ENCODE measurements around the gene SMPD3.

DNA sequence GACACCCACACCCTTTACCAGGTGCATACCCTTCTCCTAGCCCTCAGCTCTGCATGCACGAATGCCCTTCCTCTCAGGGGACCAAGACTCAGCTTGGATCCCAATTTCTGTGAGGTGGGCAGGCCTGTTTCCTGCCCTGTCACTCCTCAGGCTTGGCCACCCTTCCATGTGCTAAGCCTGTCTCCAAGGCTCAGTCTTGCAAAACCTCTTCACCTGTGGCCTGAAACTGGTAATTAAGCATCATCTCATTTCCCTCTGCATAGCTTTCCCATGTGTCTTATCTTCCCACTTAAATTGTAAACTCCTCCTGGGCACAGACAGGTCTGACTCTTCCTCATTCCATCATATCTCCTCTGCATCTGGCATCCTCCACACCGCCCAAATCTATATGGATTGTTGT is 31.0 kb upstream of the SMPD3 start:
- TF ChIP-seq ZBTB43 (CRISPR knock-in tag; IDR thresholded peaks at IDR 0.05), result no peak
- TF ChIP-seq ZNF121 (CRISPR knock-in tag; IDR thresholded peaks at IDR 0.05), result no peak
- TF ChIP-seq CTCF (IDR thresholded peaks at IDR 0.05), result no peak
- TF ChIP-seq ELF4 (CRISPR knock-in tag; IDR thresholded peaks at IDR 0.05; ENCODE audit: low read depth), result no peak
- TF ChIP-seq KAT7 (CRISPR knock-in tag; IDR thresholded peaks at IDR 0.05; ENCODE audit: borderline replicate concordance), result no peak
- TF ChIP-seq ESRRA (CRISPR knock-in tag; IDR thresholded peaks at IDR 0.05; ENCODE audit: borderline replicate concordance), result no peak
- TF ChIP-seq, protein P1, sequence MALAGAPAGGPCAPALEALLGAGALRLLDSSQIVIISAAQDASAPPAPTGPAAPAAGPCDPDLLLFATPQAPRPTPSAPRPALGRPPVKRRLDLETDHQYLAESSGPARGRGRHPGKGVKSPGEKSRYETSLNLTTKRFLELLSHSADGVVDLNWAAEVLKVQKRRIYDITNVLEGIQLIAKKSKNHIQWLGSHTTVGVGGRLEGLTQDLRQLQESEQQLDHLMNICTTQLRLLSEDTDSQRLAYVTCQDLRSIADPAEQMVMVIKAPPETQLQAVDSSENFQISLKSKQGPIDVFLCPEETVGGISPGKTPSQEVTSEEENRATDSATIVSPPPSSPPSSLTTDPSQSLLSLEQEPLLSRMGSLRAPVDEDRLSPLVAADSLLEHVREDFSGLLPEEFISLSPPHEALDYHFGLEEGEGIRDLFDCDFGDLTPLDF (CRISPR knock-in tag; IDR thresholded peaks at IDR 0.05), result no peak

Data from WTC11 (cell line).